Brain pericyte (primary cell): ENCODE results near the gene CCDC152.

Experiments
- DNase-seq: peaks from one replicate; pipeline ENCODE4 v3.0.0-alpha.2; 2012; ENCODE audit warnings: low read depth, low spot score

Gene CCDC152

GRCh38 chr5:42781584-42781983 is 25.0 kb downstream of the CCDC152 start:
- no peak for DNase-seq

GRCh38 chr5:42784132-42784531 is 27.5 kb downstream of the CCDC152 start:
- no peak for DNase-seq

- no peak for DNase-seq
These were observed 29.1 kb downstream of the CCDC152 start for GRCh38 chr5:42785756-42786155.

- DNase-seq, result no peak
These were observed 30.5 kb downstream of the CCDC152 start for GRCh38 chr5:42787073-42787472.

GRCh38 chr5:42787845-42788244 is 31.2 kb downstream of the CCDC152 start:
- no peak for DNase-seq

- DNase-seq, result no peak
These were observed 34.5 kb downstream of the CCDC152 start for GRCh38 chr5:42791151-42791550.

- DNase-seq, result no peak
These were observed 41.9 kb downstream of the CCDC152 start for GRCh38 chr5:42798284-42799240.

- no peak for DNase-seq
These were observed 42.6 kb downstream of the CCDC152 start for GRCh38 chr5:42799241-42799608.

GRCh38 chr5:42799668-42800114 is 43.1 kb downstream of the CCDC152 start:
- no peak for DNase-seq

GRCh38 chr5:42800748-42801330 is 44.2 kb downstream of the CCDC152 start:
- DNase-seq, result no peak

GRCh38 chr5:42801516-42802166 is 45.0 kb downstream of the CCDC152 start:
- no peak for DNase-seq

- no peak for DNase-seq
These were observed 48.2 kb downstream of the CCDC152 start for GRCh38 chr5:42804717-42805339.

GRCh38 chr5:42806004-42806700 is 49.5 kb downstream of the CCDC152 start:
- DNase-seq, result no peak

- DNase-seq, result no peak
These were observed 50.2 kb downstream of the CCDC152 start for GRCh38 chr5:42806701-42807262.

- no peak for DNase-seq
These were observed 51.3 kb downstream of the CCDC152 start for GRCh38 chr5:42807722-42808447.

- no peak for DNase-seq
These were observed 52.4 kb downstream of the CCDC152 start for GRCh38 chr5:42808888-42809611.

- no peak for DNase-seq
These were observed 54.4 kb downstream of the CCDC152 start for GRCh38 chr5:42810834-42811590.

GRCh38 chr5:42811591-42812446 is 55.2 kb downstream of the CCDC152 start, which contains the start of gene SELENOP:
Gene SELENOP (minus strand): TSS chr5:42811892. CDS start chr5:42808353, 3,539 bp downstream.
- peak; percentile 69 for DNase-seq
